Superior temporal gyrus (tissue), 1 donor: ENCODE measurements around the gene IRAK2.
A peak's percentile ranks its signal among the peaks of the same experiment; 100 is the strongest.

Experiments used
- DNase-seq: peaks from one replicate; pipeline ENCODE4 v3.0.0-alpha.2; 2016; ENCODE audit errors: extremely low spot score

The IRAK2 gene

GRCh38 chr3:10284496-10284895 is 119.8 kb downstream of the IRAK2 start:
- DNase-seq: no peak

- DNase-seq: peak; percentile 56
These were observed 120.8 kb downstream of the IRAK2 start for GRCh38 chr3:10285272-10286132.

- DNase-seq: no peak
These were observed 121.4 kb downstream of the IRAK2 start for GRCh38 chr3:10286133-10286524.

GRCh38 chr3:10286596-10287295 is 122.0 kb downstream of the IRAK2 start:
- peak; percentile 84 for DNase-seq

- no peak for DNase-seq
These were observed 123.3 kb downstream of the IRAK2 start for GRCh38 chr3:10287936-10288574.

- DNase-seq: no peak
These were observed 123.8 kb downstream of the IRAK2 start for GRCh38 chr3:10288575-10288960.

- no peak for DNase-seq
These were observed 124.4 kb downstream of the IRAK2 start for GRCh38 chr3:10289077-10289476.

- no peak for DNase-seq
These were observed 125.2 kb downstream of the IRAK2 start for GRCh38 chr3:10289787-10290355.

GRCh38 chr3:10290481-10291176 is 125.9 kb downstream of the IRAK2 start:
- DNase-seq: no peak

GRCh38 chr3:10291641-10292040 is 126.9 kb downstream of the IRAK2 start:
- DNase-seq: no peak

- no peak for DNase-seq
These were observed 128.0 kb downstream of the IRAK2 start, which contains the start of gene GHRL for GRCh38 chr3:10292505-10293419. Gene GHRL, minus strand, starts transcription at chr3:10292947. Its CDS starts 2,767 bp downstream, at chr3:10290180.
